NCI-H128 (cell line): ENCODE data around the gene MLANA.

Experiments used
- DNase-seq: peaks from one replicate; lab custom pipeline; 2025; ENCODE audit not compliant: unreplicated experiment; lab: John Stamatoyannopoulos, UW

The MLANA gene

GRCh38 chr9:5957166-5957565 is 66.5 kb downstream of the MLANA start:
- no peak for DNase-seq

- no peak for DNase-seq
Observed at GRCh38 chr9:5958273-5958672, 67.6 kb downstream of the MLANA start.
